PC-3 (cell line): ENCODE data around the gene SYT7. TPM values are rescaled to one million over a fixed set of nuclear protein-coding genes. Genes with fewer than 3 reads are reported as not detected.

Source experiments
- ATAC-seq: fragments of 200-7000 bp; cut with Tn5 transposase; 2 replicates; pipeline ENCODE4 v1.9.1; 2020; ENCODE audit warnings: mild to moderate bottlenecking, moderate library complexity
- BruUV-seq: library from RNA; stranded (reverse); fragments of 400-500 nt; replicated peaks from 2 replicates; lab custom pipeline; 2021; lab: Mats Ljungman, UMichigan
- CTCF ChIA-PET: fragments of 300-600 bp; sonication (Branson Sonifier 250); formaldehyde crosslinking; loops from one replicate; lab custom pipeline; 2022; ENCODE audit warnings: antibody characterized with exemption; lab: Charles Lee
- POLR2A ChIA-PET: fragments of 300-600 bp; sonication (Branson Sonifier 250); formaldehyde crosslinking; loops from one replicate; lab custom pipeline; 2022; ENCODE audit warnings: antibody characterized with exemption; ENCODE audit not compliant: unreplicated experiment; lab: Charles Lee
- DNase-seq: peaks from one replicate; pipeline ENCODE4 v3.0.0-alpha.2; 2015
- H2AFZ ChIP-seq: fragments of 300-600 bp; sonication (generic); 2 replicates; pipeline ENCODE4 v1.6.0; 2016; ENCODE audit warnings: antibody characterized with exemption, low read length
- H3F3A ChIP-seq: fragments of 300-600 bp; sonication (generic); one replicate; pipeline ENCODE4 v1.6.0; 2017; ENCODE audit warnings: antibody characterized with exemption, low read length, control low read depth, mild to moderate bottlenecking; ENCODE audit not compliant: unreplicated experiment
- H3K27ac ChIP-seq: fragments of 300-600 bp; sonication (generic); 2 replicates; pipeline ENCODE4 v1.5.1; 2016; ENCODE audit warnings: mild to moderate bottlenecking, low read length
- H3K27me3 ChIP-seq: fragments of 300-600 bp; sonication (generic); 2 replicates; pipeline ENCODE4 v1.6.1; 2016; ENCODE audit warnings: low read length, mixed read lengths
- H3K36me3 ChIP-seq: fragments of 300-600 bp; sonication (generic); 2 replicates; pipeline ENCODE4 v1.6.1; 2016; ENCODE audit warnings: low read depth, mixed run types, low read length, mixed read lengths
- H3K4me1 ChIP-seq: fragments of 300-600 bp; sonication (generic); 2 replicates; pipeline ENCODE4 v1.5.1; 2016; ENCODE audit warnings: low read length; ENCODE audit not compliant: insufficient read depth
- H3K4me2 ChIP-seq: fragments of 300-600 bp; sonication (generic); 2 replicates; pipeline ENCODE4 v1.6.0; 2016; ENCODE audit warnings: low read length
- H3K4me3 ChIP-seq: fragments of 300-600 bp; sonication (generic); 2 replicates; pipeline ENCODE4 v1.5.1; 2016; ENCODE audit warnings: mild to moderate bottlenecking, low read length, mixed read lengths
- H3K79me2 ChIP-seq: fragments of 300-600 bp; sonication (generic); 2 replicates; pipeline ENCODE4 v1.6.1; 2017; ENCODE audit warnings: low read length, mixed read lengths
- H3K9ac ChIP-seq: fragments of 300-600 bp; sonication (generic); 2 replicates; pipeline ENCODE4 v1.6.0; 2016; ENCODE audit warnings: mild to moderate bottlenecking, low read length
- H3K9me2 ChIP-seq: fragments of 300-600 bp; sonication (generic); replicated peaks from 2 replicates; pipeline ENCODE4 v1.6.1; 2016; ENCODE audit warnings: mixed run types, low read length, mixed read lengths
- H3K9me3 ChIP-seq: fragments of 300-600 bp; sonication (generic); 2 replicates; pipeline ENCODE4 v1.6.1; 2016; ENCODE audit warnings: low read length, mixed read lengths
- H4K20me1 ChIP-seq: fragments of 300-600 bp; sonication (generic); 2 replicates; pipeline ENCODE4 v1.6.1; 2016; ENCODE audit warnings: low read length, mixed read lengths
- CTCF ChIP-seq: fragments of 300-600 bp; sonication (generic); conservative IDR thresholded peaks from 2 replicates; pipeline ENCODE4 v1.5.1; 2017; ENCODE audit warnings: antibody characterized with exemption, low read depth, mild to moderate bottlenecking, low read length
- EZH2 ChIP-seq: fragments of 300-600 bp; sonication (generic); IDR thresholded peaks from one replicate; pipeline ENCODE4 v1.6.1; 2017; ENCODE audit warnings: antibody characterized with exemption, mild to moderate bottlenecking, low read length; ENCODE audit not compliant: unreplicated experiment
- EZH2phosphoT487 ChIP-seq: fragments of 300-600 bp; sonication (generic); IDR thresholded peaks from 2 replicates; pipeline ENCODE4 v1.6.1; 2018; ENCODE audit warnings: mild to moderate bottlenecking, antibody characterized with exemption, low read length, borderline replicate concordance
- intact Hi-C: fragments of 100-400 bp; cut with micrococcal nuclease; formaldehyde crosslinking; loops from 2 replicates; pipeline ENCODE4 v1.9.0; 2023
- total RNA-seq: library from RNA; depleted of rRNA; stranded (reverse); fragments of >200 nt; gene quantifications from 2 replicates; pipeline ENCODE4 v1.2.3, GENCODE V29; 2014

Gene SYT7
- total RNA-seq, 1 experiment from 2014 or later, result 23.2 TPM

- no peak overlapping the region for H3K27ac ChIP-seq
- BruUV-seq, result no TSS peak
- no peak overlapping the region for H3K9ac ChIP-seq
- no peaks in the 10 kb centered on the region for H3K36me3 ChIP-seq
- ChIA-PET POLR2A (no interaction called here), CTCF (no interaction called here)
- no peaks in the 10 kb centered on the region for H3F3A ChIP-seq
- intact Hi-C loops, result loop anchor here (5.0 kb wide), 1 partner anchor 94 kb away; no protein-coding TSS in a partner anchor
- no peaks in the 10 kb centered on the region for H3K27me3 ChIP-seq
- ATAC-seq, result no peak; the same call in 1 of the 2 replicates
- no peaks in the 10 kb centered on the region for H3K9me3 ChIP-seq
- no peak overlapping the region for H3K4me2 ChIP-seq
- H3K9me2 ChIP-seq, result no peaks in the 10 kb centered on the region
- peaks cover 10% of the 10 kb centered on the region for H3K4me1 ChIP-seq
- TF ChIP-seq EZH2phosphoT487 (no peak), CTCF (no peak), EZH2 (no peak)
- H3K79me2 ChIP-seq, result no peaks in the 10 kb centered on the region
- H3K4me3 ChIP-seq, result no peak overlapping the region
- no peak overlapping the region for H2AFZ ChIP-seq
- DNase-seq, result peak; percentile 14
- no peaks in the 10 kb centered on the region for H4K20me1 ChIP-seq
Measured at GRCh38 chr11:61533401-61533800, 47.5 kb downstream of the SYT7 start.

DNA sequence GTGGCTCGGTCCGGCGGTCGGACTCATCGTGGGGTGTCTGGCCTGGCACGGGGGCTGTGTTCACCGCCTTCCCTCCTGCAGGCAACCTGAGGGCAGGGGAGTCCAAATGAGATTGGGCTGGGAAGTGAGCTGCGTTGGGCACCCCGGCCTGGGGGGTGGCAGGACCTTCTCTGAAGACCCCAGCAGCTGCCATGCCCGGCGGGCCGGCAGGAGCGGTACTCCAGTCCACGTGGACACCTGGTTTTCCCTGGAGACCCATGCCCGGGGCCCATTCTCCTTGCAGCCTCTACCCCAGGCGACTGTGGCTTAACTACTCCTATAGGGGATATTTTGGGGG lies 47.9 kb downstream of the SYT7 start:
- H3K9me2 ChIP-seq, result no peaks in the 10 kb centered on the region
- H3K4me1 ChIP-seq, result peaks cover 10% of the 10 kb centered on the region
- DNase-seq (no peak), ATAC-seq (no peak)
- H3K4me2 ChIP-seq, result no peak overlapping the region
- intact Hi-C loops, result loop anchor here (5.0 kb wide), 1 partner anchor 94 kb away; no protein-coding TSS in a partner anchor
- no peak overlapping the region for H3K4me3 ChIP-seq
- no peaks in the 10 kb centered on the region for H3K9me3 ChIP-seq
- ChIA-PET POLR2A (no interaction called here), CTCF (no interaction called here)
- no peaks in the 10 kb centered on the region for H3K36me3 ChIP-seq
- no peak for TF ChIP-seq CTCF
- no peak for TF ChIP-seq EZH2phosphoT487
- TF ChIP-seq EZH2, result no peak
- H4K20me1 ChIP-seq, result no peaks in the 10 kb centered on the region
- no TSS peak for BruUV-seq
- no peak overlapping the region for H3K9ac ChIP-seq
- peak overlapping the region; percentile 8; the same call in 1 of the 2 replicates for H3K27ac ChIP-seq
- no peaks in the 10 kb centered on the region for H3F3A ChIP-seq
- no peaks in the 10 kb centered on the region for H3K27me3 ChIP-seq
- no peak overlapping the region for H2AFZ ChIP-seq
- H3K79me2 ChIP-seq, result no peaks in the 10 kb centered on the region

DNA sequence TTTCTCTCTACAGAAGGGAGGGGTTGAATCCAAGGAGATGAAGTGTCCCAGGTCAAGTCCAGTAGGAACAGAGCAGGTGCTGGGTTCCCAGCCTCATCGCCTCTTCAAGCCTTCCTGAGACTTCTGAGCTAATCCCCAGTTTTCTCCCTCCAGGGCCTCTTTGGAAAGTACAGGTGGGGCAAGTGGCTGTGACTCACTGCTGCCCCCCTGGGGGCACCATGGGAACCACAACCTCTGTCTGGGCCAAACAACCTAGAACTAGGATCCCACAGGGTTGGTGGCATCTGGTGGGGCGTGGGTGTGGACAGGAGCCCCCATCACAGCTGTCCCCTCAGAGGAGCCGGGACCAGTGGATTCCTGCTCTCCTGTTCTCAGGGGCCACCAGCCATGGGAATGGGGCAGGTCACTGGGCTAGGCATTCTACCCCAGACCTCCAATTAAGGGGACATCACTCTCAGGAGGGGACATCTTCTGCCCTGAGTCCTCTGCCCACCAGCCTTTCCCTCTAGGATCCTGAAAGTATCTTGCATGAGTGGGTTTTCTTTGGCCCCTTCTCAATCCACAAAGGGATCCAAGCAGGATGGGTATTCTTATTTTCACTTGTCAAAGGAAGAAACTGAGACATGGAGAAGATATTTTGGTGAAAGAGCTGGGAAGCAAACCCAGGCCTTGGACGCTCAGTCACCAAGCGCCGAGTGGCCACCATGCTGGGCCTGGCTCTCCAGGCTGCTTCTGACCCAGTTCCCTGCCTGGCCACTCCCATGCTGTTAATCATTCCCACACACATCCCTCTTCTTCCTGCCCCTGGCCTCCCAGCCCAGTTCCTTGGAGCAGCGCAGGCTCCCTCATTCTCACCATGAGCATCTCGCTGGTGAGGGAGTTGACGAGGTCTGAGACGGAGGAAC lies 48.5 kb downstream of the SYT7 start:
- TF ChIP-seq EZH2 (no peak), EZH2phosphoT487 (no peak), CTCF (peak; percentile 95)
- CTCF ChIA-PET, result interaction anchor here (0.5 to 1.1 kb wide), 3 partner anchors 11 to 103 kb away, joined by 3 to 4 read pairs (median 3); no protein-coding TSS in a partner anchor
- intact Hi-C loops, result loop anchor here (5.0 kb wide), 1 partner anchor 95 kb away; no protein-coding TSS in a partner anchor

More for the DNA sequence above, 48.5 kb downstream of the SYT7 start:
- H3K36me3 ChIP-seq, result no peaks in the 10 kb centered on the region
- H3K4me1 ChIP-seq, result peaks cover 10% of the 10 kb centered on the region
- no peaks in the 10 kb centered on the region for H3F3A ChIP-seq
- H3K79me2 ChIP-seq, result no peaks in the 10 kb centered on the region
- H3K27me3 ChIP-seq, result no peaks in the 10 kb centered on the region
- POLR2A ChIA-PET, result no interaction called here
- no peaks in the 10 kb centered on the region for H3K9me2 ChIP-seq
- H3K4me3 ChIP-seq, result no peak overlapping the region
- ATAC-seq (peak; percentile 55), DNase-seq (peak; percentile 73)
- no peak overlapping the region for H3K4me2 ChIP-seq
- H3K9ac ChIP-seq, result peak overlapping the region; percentile 21; the same call in 1 of the 2 replicates
- BruUV-seq, result no TSS peak
- H3K9me3 ChIP-seq, result no peaks in the 10 kb centered on the region
- peak overlapping the region; percentile 8; the same call in 1 of the 2 replicates for H3K27ac ChIP-seq
- no peaks in the 10 kb centered on the region for H4K20me1 ChIP-seq
- no peak overlapping the region for H2AFZ ChIP-seq
